ENCODE measurements around the gene CFAP210. TPM values are rescaled to one million over a fixed set of nuclear protein-coding genes. Genes with fewer than 3 reads are reported as not detected.

Gene CFAP210
- total RNA-seq, 1 experiment from 2014 or later, result not detected

DNA sequence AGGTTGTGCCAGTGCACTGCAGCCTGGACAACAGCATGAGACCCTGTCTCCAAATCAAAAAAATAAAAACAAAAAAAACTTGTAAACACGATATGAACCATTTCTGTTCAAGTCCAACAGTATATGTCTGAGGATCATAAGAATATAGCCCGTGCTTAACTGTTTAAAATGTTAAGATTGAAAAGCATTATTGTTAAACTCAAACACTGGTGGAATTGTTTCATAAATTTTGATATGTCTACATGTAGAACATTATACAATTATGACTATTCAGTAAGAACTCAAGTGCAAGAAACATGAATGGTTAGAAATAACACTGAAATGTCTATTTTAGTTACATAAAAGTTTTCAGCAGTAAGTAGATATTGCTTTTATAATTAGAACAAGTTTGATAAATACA, 80.3 kb downstream of the CFAP210 start:
- no TSS peak for BruUV-seq (replicated peaks)
- POLR2A ChIA-PET, result no interaction called here
- Histone ChIP-seq H3K9me2 (ENCODE audit: insufficient read depth) (no peaks in the 10 kb centered on the region), H4K20me1 (ENCODE audit: insufficient read depth) (no peaks in the 10 kb centered on the region), H3K79me2 (ENCODE audit: insufficient read depth, low read length) (peaks cover 35% of the 10 kb centered on the region), H3K27me3 (ENCODE audit: insufficient read depth, low read length) (no peaks in the 10 kb centered on the region), H3K27ac (ENCODE audit: low read depth, low read length) (no peak overlapping the region), H3K9me3 (ENCODE audit: control insufficient read depth in 1 of 2, insufficient read depth in 1 of 2, low read depth in 1 of 2, low read length in 2 of 2) (no peaks in the 10 kb centered on the region), H2AFZ (ENCODE audit: low read depth, low read length, poor library complexity, severe bottlenecking) (no peak overlapping the region), H3K36me3 (ENCODE audit: control insufficient read depth in 1 of 2, insufficient read depth in 2 of 2, low read length in 2 of 2) (peaks cover 20 to 21% of the 10 kb centered on the region in 2 experiments; a peak in 3 of 4 replicates), H3K4me3 (replicated peaks in 1 of 2; ENCODE audit: low read depth in 1 of 2, low read length in 2 of 2) (no peak overlapping the region), H3K4me2 (ENCODE audit: low read length) (no peak overlapping the region), H3K9ac (ENCODE audit: low read length) (no peak overlapping the region), H3K4me1 (ENCODE audit: control insufficient read depth in 1 of 2, insufficient read depth in 2 of 2, low read length in 2 of 2) (no peaks in the 10 kb centered on the region)
- no peak for DNase-seq (ENCODE audit: low read depth, low spot score)
- no peak for TF ChIP-seq ELF1 (IDR thresholded peaks at IDR 0.05; ENCODE audit: borderline replicate concordance, low read depth)
- TF ChIP-seq ZFX (IDR thresholded peaks at IDR 0.05), result no peak
- no peak for TF ChIP-seq YY1 (IDR thresholded peaks at IDR 0.05; ENCODE audit: extremely low read depth, insufficient replicate concordance, low read depth, low read length)
- TF ChIP-seq, protein P1, sequence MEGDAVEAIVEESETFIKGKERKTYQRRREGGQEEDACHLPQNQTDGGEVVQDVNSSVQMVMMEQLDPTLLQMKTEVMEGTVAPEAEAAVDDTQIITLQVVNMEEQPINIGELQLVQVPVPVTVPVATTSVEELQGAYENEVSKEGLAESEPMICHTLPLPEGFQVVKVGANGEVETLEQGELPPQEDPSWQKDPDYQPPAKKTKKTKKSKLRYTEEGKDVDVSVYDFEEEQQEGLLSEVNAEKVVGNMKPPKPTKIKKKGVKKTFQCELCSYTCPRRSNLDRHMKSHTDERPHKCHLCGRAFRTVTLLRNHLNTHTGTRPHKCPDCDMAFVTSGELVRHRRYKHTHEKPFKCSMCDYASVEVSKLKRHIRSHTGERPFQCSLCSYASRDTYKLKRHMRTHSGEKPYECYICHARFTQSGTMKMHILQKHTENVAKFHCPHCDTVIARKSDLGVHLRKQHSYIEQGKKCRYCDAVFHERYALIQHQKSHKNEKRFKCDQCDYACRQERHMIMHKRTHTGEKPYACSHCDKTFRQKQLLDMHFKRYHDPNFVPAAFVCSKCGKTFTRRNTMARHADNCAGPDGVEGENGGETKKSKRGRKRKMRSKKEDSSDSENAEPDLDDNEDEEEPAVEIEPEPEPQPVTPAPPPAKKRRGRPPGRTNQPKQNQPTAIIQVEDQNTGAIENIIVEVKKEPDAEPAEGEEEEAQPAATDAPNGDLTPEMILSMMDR (IDR thresholded peaks at IDR 0.05 in 2 of 3, conservative IDR thresholded peaks at IDR 0.05 in 1 of 3; ENCODE audit: borderline replicate concordance in 1 of 3, insufficient read depth in 1 of 3, low read depth in 2 of 3, low read length in 2 of 3), result no peak
- TF ChIP-seq JUND (IDR thresholded peaks at IDR 0.05), result no peak
- no peak for TF ChIP-seq EZH2phosphoT487 (IDR thresholded peaks at IDR 0.05; ENCODE audit: borderline replicate concordance)
- TF ChIP-seq, protein P2, sequence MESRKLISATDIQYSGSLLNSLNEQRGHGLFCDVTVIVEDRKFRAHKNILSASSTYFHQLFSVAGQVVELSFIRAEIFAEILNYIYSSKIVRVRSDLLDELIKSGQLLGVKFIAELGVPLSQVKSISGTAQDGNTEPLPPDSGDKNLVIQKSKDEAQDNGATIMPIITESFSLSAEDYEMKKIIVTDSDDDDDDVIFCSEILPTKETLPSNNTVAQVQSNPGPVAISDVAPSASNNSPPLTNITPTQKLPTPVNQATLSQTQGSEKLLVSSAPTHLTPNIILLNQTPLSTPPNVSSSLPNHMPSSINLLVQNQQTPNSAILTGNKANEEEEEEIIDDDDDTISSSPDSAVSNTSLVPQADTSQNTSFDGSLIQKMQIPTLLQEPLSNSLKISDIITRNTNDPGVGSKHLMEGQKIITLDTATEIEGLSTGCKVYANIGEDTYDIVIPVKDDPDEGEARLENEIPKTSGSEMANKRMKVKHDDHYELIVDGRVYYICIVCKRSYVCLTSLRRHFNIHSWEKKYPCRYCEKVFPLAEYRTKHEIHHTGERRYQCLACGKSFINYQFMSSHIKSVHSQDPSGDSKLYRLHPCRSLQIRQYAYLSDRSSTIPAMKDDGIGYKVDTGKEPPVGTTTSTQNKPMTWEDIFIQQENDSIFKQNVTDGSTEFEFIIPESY (IDR thresholded peaks at IDR 0.05; ENCODE audit: extremely low read depth, insufficient replicate concordance, low read length), result no peak
- TF ChIP-seq, protein P3, sequence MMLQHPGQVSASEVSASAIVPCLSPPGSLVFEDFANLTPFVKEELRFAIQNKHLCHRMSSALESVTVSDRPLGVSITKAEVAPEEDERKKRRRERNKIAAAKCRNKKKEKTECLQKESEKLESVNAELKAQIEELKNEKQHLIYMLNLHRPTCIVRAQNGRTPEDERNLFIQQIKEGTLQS (IDR thresholded peaks at IDR 0.05), result no peak
- TF ChIP-seq TCF7L2 (IDR thresholded peaks at IDR 0.05; ENCODE audit: borderline replicate concordance, extremely low read depth, insufficient read depth, insufficient read length), result no peak
- no peak for TF ChIP-seq FOSL1 (IDR thresholded peaks at IDR 0.05; ENCODE audit: low read depth)
- no peak for TF ChIP-seq EZH2 (IDR thresholded peaks at IDR 0.05)
- no peak for TF ChIP-seq SRF (IDR thresholded peaks at IDR 0.05; ENCODE audit: low read depth)
- no peak for TF ChIP-seq POLR2A (IDR thresholded peaks at IDR 0.05; ENCODE audit: borderline replicate concordance, extremely low read depth, insufficient read depth, insufficient read length)
- CTCF ChIA-PET, result no interaction called here
- RAD21 ChIA-PET (ENCODE audit: low non-redundant PET in 1 of 2, low total read pairs in 2 of 2, uncharacterized antibody in 2 of 2, unreplicated experiment in 2 of 2), result no interaction called here
- intact Hi-C loops (cut with micrococcal nuclease), result no loop called here
- no peak for ATAC-seq

Data from HCT116 (cell line).